ENCODE measurements around the gene GRSF1.
A peak's percentile ranks its signal among the peaks of the same experiment; 100 is the strongest.
"Not testable (repeated sequence)": the region's sequence is repeated elsewhere in the genome, so short reads cannot be mapped to it uniquely, and the experiment has no call there.

Gene GRSF1, protein sequence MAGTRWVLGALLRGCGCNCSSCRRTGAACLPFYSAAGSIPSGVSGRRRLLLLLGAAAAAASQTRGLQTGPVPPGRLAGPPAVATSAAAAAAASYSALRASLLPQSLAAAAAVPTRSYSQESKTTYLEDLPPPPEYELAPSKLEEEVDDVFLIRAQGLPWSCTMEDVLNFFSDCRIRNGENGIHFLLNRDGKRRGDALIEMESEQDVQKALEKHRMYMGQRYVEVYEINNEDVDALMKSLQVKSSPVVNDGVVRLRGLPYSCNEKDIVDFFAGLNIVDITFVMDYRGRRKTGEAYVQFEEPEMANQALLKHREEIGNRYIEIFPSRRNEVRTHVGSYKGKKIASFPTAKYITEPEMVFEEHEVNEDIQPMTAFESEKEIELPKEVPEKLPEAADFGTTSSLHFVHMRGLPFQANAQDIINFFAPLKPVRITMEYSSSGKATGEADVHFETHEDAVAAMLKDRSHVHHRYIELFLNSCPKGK

DNA sequence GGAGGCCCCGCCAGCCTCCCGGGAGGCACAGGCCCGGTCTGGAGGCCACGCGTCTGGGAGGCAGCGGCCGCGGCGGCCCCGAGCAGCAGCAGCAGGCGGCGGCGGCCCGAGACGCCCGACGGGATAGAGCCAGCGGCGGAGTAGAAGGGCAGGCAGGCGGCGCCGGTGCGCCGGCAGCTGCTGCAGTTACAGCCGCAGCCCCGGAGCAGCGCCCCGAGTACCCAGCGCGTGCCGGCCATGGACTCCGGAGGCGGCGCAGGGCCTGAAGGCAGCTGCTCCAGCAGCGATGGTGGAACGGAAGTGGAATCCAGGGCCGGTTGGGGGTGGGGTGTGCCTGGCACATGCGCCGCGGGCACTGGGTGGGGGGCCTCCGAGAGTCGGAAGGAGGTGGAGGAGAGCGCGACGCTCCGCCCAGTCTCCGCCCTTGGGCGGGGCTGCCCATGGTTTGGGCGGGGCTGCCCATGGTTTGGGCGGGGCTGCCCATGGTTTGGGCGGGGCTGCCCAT lies at the start of gene GRSF1:
Gene GRSF1, minus strand, starts transcription at position 302 of the 505 bp plus-strand sequence. Its CDS starts 63 bp downstream, at position 239.
- no peak for FAIRE-seq

DNA sequence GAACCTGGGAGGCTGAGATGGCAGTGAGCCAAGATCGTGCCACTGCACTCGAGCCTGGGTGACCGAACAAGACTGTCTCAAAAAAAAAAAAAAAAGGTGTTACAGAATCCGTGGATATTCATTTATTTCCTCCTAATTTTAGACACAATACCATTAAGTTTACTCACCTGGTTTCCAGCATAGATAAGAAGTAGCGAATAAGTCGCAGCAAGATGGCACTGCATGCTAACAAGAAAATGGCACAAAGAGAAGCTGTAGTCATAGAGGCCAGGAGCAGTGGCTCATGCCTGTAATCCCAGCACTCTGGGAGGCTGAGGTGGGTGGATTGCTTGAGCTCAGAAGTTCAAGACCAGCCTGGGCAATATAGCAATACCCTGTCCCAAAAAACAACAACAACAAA lies 45.5 kb upstream of the GRSF1 start:
- no peak for FAIRE-seq

DNA sequence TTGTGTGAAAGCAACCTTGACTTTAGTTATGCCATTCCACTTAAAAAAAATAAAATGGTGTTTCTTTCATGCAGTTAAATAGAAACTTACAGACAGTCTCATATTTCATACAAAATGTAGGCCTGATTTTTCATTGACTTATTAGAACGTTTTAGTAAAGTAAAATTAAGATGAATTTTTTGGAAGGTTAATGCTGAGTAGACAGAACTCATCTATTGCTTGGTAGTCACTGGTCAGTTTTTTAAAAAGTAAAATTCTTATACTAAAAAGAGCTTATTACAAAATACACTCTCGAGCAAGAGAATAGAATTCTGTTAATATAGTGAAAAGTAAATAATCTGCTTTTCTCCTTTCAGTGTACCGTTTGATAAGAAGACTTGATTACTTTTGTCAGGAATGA lies 41.0 kb upstream of the GRSF1 start:
- FAIRE-seq: peak; percentile 85

DNA sequence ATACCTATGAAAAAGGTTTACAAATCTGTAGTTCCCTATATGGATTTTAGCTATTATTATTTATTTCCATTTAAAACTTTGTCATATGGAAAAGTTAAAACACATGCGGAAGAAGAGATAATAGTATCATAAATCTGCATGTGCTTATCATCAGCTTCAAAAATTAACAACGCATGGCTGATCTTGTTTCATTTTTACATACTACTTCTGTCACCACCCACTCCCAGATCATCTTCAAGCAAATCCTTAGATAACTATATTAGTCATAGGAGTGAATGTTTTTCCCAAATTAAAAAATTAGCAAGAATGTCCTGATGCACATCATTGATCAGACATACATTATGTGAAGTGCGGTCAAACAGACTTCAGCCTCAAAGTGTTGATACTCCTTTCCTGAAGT lies 37.9 kb upstream of the GRSF1 start:
- FAIRE-seq: peak; percentile 82

DNA sequence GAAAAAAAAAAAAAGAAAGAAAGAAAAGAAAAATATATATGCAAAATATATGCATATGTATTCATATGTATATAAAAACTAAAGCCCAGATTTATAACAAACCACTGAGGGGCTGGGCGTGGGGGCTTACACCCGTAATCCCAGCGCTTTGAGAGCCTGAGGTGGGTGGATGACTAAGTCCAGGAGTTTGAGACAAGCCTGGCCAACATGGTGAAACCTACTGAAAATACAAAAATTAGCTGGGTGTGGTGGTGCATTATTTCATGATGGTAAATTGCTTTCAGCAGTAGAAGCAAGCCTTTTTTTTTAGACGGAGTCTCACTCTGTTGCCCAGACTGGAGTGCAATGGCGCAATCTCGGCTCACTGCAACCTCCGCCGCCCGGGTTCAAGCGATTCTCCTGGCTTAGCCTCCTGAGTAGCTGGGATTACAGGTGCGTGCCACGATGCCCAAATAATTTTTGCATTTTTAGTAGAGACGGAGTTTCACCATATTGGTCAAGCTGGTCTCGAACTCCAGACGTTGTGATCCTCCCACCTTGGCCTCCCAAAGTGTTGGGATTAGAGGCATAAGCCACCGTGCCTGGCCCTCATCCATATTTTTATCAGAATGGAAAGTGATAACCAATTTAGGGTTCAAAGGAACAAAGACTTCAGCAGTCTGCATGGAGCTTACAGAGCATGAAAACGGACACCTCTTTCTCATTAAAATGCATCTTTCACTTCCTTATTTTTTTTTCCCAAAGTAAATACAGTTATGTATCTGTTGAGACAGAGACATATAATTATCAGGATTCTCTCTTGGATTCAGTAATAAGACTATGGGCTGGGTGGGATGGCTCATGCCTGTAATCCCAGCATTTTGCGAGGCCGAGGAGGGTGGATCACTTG lies 34.8 kb upstream of the GRSF1 start:
- FAIRE-seq: no peak

DNA sequence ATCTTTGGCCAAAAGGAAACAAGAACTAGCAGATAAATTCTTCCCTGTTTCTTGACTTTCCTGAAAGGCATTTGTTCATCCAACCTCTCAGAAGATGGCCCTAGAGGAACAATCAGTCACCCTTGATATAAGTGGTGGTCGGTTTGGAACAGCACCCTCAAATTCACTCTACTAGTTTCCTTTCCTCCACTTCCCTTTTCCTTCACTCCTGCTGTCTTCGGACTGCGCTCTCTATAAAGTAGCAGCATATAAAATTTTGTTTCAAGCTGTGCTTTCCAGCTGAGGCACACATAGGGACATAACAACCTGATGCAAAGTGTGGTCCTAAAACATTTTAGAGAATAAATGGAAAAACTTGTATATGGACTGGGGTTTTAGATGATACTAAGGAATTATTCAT lies 33.5 kb upstream of the GRSF1 start:
- FAIRE-seq: no peak

DNA sequence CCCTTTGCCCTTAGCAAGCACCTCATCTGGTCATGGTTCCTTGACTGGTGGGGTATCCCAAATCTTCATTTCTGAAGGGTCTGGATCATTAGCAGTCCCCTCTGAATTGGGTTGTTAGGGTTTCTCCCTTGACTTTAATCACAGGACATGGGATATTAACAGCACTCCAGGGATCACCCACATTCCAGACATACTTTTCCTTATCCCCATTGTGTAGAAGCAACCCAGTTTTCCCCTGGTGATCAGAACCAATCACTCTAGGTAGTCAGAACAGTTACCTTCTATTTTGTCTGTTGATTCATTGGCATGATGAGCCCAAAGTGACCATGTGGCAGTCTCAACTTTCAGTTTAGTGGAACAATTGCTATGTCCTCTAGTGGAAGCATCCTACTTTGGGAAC lies 29.1 kb upstream of the GRSF1 start:
- no peak for FAIRE-seq

DNA sequence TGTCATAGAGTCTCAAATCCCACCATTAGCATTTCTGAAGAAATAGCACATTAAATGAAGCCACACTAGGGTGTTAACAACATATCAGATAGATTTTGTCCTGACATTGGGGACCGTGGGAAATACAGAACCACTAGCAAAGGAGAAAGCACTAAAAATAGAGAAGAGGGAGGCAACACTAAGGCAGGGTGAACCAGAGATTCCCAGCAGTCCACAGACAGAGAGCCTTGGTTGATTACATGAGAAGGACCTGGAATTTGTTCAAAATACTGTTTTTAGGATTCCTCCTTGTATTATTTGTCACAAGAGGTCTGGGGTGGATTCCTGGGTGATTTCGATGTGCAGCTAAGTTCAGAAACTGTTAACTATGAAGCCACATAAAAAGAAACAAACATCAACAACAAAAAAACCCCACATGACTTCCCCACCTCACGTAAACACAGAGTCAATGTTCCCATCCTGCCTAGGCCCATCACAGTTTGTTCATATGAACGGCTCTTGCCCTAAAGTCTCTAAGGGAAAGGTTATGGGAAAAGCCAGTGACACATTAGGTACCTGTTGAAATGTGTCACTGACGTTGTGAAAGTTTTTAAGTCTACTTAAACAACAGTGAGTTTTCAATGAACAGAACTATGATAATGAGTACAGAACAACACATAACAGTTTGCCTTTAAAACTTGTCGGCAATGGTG lies 23.6 kb upstream of the GRSF1 start:
- FAIRE-seq: no peak

DNA sequence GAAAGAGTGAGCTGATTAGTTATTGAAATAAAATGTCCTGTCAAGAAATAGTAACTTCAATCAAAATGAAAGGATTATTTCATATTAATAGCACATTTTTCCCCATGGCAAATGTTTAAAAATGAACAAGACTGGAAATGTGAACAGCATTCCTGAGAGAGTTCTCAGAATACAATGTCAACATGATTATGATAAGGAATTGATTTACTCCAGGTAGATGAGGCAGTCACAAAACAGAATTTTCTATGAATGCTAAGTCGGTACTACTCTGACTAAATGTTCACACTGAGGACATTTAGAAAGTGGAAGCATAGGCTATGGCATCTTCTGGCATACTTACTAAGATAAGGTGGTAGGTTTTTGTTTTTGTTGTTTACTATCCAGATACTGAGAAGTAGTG lies 19.4 kb upstream of the GRSF1 start:
- FAIRE-seq: peak; percentile 71

DNA sequence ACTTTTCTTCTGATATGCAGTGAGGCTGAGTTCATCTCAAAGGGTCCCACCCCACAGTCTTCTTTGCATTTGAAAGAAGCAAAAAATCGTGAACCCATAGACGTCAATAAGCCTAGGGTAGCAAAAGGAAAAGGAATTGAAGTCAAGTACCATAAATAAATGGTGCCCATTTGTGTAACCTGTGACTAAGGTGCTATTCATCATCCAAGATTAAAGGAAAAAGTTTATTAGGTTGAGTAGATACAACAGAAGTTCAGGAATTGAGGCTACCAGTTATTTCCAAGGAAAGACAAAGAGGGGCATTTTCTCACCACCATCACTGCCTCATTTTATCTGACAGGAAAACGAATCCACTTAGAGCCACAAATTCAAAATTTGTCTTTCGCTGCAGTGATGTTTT lies 18.8 kb upstream of the GRSF1 start:
- no peak for FAIRE-seq

DNA sequence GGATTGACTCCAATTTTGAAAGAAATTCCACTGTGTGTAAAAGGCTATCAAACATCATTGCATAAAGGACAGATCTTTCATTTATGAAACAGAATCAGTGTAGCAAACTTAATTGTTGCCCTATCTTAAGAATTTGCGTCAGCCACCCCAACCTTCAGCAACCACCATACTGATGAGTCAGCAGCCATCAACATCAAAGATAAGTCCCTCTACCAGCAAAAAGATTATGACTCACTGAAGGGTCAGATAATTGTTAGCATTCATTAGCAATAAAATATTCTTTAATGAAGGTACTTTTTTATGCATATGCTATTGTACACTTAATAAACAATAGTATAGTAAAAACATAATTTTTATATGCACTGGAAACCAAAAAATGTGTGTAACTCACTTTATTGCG lies 15.8 kb upstream of the GRSF1 start:
- FAIRE-seq: no peak

DNA sequence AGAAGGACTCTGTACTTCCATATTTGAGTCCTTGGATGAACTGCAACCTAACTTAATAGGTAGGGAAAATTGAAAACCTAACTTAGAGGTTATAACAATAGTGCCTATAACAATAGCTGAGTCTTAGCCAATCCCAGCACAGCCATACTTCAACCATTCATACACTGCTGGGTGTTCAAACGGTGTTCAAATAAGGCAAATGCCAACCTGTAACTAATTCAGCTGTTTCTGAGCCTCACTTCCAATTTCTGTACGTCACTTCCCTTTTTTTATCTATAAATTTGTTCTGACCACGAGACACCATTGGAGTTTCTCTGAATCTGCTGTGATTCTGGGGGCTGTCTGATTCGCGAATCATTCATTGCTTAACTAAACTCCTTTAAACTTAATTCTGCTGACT lies 9.6 kb upstream of the GRSF1 start:
- FAIRE-seq: no peak

DNA sequence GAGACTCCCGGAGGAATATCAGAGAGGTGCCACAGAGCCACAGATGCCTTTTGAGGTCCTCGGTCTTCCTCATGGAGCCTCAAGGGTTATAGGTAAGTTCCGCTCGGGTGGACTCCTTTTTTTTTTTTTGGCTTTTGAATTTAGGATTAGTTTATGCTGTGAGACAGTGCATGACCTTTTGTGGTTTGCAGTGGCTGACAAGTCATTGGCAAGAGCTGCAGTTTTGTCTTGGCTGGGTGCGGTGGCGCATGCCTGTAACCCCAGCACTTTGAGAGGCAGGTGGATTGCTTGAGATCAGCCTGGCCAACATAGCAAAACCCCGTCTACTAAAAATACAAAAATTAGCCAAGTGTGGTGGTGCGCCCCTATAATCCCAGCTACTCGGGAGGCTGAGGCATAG lies 4.5 kb upstream of the GRSF1 start:
- no peak for FAIRE-seq

DNA sequence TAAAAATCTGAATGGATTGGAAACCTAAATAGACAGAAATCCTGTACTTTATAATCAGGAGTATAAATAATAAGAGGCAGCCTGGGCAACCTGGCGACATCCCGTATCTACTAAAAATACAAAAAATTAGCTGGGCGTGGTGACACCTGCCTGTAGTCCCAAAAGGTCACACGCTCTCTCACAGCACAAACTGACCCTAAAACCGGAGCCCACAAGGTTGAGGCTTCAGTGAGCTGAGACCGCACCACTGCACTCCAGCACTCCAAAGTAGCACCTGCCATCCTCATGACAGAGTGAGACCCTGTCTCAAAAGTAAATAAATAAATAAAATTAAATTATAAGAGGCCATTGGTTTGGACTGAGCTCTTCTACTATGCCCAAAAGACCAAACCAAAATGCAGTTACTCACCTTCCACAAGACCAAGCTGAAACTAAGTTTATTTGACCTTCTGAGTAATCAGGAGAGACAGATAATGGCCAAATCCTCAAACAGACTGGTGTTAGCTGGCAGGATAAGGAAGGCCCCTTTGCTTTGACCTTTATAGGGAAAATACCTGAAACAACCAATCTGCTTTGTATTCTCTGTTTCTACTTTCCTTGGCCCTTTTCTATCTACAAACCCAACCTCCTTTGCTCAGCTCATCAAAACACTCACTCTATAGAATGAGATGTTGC lies 3.2 kb upstream of the GRSF1 start:
- FAIRE-seq: no peak

DNA sequence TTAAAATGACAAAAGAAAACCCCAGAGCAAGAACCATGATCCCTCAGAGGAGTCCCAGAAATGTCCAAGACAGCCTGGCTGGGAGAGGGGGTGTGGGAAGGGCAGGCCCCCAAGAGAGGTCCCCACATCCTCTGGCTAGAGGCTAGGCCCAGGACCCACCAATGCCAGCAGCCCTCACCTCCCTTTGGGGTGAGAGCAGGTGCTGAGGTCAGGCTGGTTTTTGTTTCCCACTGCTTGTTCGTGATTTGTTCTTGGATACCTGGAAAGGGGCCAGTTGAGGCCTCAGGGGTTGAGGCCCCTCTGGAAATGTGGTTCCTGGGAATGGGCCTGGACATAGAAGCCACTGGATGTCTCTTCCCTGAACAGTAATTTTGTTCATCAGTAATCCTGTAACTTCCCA lies 2.3 kb upstream of the GRSF1 start:
- FAIRE-seq: no peak

DNA sequence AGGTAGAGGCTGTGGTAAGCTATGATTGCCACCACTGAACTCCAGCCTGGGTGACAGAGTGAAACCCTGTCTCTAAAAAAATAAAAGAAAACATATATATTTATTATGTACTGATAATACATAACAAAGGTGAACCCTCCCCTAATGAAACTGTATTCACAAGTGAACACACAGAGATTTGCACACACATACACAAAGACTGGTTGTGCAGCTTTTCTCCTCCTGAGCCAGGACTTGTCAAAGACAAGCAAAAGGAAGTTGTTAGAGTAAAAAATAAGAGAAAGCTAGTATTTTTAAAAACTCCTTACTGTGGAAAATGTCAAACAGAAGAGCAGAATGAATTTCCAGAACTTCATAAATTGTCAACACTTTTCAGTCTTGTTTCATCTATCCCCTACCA lies 1.5 kb upstream of the GRSF1 start:
- no peak for FAIRE-seq

DNA sequence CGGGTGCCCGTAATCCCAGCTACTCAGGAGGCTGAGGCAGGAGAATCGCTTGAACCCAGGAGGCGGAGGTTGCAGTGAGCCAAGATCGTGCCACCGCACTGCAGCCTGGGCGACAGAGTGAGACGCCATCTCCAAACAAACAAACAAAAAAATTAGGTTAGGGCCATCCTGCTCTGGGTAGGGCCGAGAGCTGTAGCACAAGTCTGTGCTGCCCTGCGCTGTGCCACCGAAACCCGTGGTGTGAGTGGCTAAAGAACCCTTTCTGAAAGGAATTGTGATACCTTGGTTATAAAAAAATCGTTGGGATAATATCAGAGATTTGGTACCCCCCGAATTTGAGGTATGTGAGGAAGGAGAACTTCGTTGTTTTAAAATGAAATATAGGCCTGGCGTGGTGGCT lies 941 bp upstream of the GRSF1 start:
- not testable (repeated sequence) for FAIRE-seq

DNA sequence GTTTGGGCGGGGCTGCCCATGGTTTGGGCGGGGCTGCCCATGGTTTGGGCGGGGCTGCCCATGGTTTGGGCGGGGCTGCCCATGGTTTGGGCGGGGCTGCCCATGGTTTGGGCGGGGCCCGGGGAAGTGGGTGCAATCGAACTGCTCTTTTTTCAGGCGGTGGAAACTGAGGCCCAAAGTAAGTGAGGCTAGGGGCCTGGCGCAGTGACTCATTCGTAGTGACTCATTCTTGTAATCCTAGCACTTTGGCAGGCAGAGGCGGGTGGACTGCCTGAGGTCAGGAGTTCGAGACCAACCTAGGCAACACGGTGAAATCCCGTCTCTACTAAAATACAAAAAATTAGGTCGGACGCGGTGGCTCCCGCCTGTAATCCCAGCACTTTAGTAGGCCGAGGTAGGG lies 447 bp upstream of the GRSF1 start:
- FAIRE-seq: not testable (repeated sequence)

DNA sequence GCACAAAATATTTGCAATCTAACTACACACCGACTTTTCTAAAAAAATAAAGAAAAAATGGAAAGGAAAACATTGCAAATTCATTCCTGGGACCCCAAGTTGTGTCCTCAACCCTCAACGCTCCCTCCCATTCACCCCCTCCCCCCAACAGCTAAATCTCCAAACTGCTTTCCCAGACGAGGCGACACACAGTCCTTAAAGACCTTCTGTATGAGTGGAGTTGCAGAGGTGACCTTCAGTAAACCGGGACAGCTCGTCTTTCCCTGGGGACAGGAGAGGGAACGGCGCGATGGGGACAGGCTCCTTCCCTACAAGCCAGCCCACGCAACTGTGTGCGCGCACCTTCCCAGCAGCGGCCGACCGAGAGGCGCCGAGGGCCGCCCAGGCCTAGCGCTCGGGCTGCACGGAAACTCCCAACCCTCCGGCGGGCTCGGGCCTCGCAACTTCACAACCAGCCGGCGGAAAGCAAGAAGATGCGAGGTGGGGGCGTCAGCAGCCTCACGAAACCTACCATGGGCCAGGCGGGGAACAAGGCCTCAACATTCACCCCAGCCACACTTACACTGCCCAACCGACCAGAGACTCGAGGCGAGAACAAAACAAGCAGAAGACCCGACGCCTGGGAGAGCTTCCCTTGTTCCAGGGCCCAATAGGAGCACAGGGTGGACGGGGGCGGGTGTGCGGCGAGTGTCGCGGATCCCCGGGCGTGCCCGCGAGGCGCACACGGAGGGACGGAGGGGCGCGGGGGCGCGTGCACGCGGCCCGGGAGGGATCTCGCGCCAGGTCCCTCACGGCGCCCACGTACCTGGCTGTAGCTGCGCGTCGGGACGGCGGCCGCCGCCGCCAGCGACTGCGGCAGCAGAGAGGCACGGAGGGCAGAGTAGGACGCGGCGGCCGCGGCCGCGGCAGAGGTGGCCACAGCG lies 763 bp downstream of the GRSF1 start:
- no peak for FAIRE-seq

DNA sequence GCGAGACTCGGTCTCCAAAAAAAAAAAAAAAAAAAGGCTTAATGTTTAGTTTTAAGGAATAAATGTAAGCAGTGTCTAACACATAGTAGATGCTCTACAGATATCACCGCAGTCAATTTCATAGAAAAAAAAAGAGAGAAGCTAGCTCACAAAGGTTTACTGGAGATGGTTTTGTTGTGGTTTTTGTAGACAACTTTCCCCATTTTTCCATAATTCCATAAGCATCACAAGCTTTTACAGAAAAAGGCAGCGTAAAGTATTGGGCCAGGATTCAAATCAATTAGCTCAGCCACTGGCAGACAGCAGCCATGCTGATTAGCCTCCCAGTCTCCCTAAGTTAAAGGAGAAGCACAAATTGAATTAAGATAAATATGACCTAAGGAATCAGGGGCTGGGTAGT lies 1.5 kb downstream of the GRSF1 start:
- FAIRE-seq: no peak

DNA sequence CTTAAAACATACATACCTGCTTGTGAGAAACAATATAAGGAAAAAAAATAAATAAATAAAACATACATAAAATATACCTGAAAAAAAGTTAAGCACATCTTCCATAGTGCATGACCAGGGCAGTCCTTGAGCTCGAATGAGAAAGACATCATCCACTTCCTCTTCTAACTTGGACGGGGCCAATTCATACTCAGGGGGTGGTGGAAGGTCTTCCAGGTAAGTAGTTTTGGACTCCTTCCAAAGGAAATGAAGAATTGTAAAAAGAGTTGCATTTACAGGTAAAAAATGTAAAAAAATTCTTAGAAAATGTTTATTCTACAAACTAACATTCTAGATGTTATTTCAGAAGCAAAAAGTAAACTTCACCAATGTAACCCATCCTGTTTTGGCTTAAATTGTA lies 3.6 kb downstream of the GRSF1 start:
- no peak for FAIRE-seq

Data from islet of Langerhans (tissue), 1 donor.